ENCODE data around the gene CTSZ.

Gene CTSZ

DNA sequence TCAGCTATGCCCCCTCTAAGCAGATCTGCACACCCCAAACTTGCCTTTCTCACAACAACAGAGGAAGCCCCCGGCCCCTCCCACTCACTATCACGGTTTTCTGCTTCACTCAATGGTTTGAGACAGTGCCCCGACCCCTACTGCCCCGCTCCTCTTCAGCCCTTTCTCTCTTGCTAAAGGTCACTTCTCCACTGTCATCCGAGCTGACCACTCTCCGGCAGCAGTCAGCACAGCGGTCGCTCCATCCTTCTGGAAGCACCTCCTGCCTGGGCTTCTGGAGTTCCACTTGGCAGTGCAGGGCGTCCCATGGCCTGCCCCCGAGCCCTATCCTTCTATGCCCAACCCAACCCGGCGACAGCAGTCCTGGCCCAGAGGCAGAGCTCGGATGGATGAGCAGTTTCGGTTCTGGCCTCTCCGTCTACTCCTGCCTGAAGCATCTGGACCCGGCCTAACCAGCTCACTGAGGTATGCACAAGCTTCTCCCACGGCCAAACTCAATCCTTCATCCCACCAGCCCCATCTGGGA, 4.1 kb downstream of the CTSZ start:
- TF ChIP-seq, protein P1, sequence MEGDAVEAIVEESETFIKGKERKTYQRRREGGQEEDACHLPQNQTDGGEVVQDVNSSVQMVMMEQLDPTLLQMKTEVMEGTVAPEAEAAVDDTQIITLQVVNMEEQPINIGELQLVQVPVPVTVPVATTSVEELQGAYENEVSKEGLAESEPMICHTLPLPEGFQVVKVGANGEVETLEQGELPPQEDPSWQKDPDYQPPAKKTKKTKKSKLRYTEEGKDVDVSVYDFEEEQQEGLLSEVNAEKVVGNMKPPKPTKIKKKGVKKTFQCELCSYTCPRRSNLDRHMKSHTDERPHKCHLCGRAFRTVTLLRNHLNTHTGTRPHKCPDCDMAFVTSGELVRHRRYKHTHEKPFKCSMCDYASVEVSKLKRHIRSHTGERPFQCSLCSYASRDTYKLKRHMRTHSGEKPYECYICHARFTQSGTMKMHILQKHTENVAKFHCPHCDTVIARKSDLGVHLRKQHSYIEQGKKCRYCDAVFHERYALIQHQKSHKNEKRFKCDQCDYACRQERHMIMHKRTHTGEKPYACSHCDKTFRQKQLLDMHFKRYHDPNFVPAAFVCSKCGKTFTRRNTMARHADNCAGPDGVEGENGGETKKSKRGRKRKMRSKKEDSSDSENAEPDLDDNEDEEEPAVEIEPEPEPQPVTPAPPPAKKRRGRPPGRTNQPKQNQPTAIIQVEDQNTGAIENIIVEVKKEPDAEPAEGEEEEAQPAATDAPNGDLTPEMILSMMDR (IDR thresholded peaks at IDR 0.05; ENCODE audit: low read depth, low read length, missing control alignments): no peak
- DNase-seq (ENCODE audit: extremely low read depth, low read depth): no peak
- no peak overlapping the region for H3K4me3 ChIP-seq (replicated peaks; ENCODE audit: low read depth, low read length)

DNA sequence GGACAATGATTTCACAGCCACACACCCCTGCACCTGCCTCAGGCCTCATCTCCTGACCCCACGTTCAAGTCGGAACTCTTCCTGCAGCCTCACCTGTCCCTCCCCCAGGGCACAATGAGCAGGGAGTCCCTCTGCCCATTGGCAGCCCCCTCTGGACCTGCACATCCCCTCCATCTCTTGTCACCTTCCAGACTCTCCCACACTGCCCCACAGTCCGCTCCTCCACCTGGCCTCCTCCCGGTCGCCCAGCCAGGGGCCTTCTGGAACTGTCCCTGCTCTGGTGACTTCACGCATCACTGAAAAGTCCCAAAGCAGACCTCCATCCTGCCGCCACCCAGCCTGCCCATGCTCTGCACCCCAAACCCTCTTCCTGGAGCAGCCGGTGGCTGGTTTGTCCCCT, 4.7 kb downstream of the CTSZ start:
- no peak overlapping the region for H3K4me3 ChIP-seq (replicated peaks; ENCODE audit: low read depth, low read length)
- no peak for DNase-seq (ENCODE audit: extremely low read depth, low read depth)
- TF ChIP-seq, protein P1 (IDR thresholded peaks at IDR 0.05; ENCODE audit: low read depth, low read length, missing control alignments): no peak

DNA sequence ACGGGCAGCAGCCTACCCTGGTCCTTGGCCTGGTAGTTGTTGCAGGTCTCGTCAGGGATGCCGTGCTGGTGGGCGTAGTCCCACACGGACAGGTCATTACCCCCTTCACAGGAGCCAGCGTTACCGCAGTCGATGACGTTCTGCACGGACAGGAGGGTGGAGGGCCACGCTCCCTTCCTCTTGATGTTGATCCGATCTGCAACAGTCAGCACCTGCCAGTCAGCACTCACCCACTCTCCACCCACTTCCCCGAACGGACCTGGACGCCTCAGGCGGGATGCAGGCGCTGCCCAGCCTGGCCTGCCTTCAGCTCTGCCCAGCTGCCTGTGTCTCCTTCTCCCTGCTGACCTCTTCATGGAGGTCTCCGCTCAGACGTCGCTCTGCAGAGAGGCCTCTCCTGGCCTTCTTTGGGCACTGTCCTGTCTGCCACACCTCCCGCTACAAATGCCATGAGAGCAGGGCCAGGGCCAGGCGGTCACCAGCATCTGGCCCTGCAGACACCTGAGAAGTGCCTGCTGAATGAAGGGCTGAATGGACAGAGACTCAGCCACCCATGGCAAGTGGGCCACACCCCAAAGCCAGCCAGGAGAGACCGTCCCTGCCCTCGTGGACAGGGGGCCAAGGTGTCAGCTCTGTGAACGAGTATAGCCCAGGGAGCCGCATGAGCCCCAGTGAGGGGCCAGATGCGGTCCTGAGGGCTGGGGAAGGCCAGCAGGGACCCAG, 5.4 kb downstream of the CTSZ start:
- TF ChIP-seq, protein P1 (IDR thresholded peaks at IDR 0.05; ENCODE audit: low read depth, low read length, missing control alignments): no peak
- DNase-seq (ENCODE audit: extremely low read depth, low read depth): no peak
- no peak overlapping the region for H3K4me3 ChIP-seq (replicated peaks; ENCODE audit: low read depth, low read length)

DNA sequence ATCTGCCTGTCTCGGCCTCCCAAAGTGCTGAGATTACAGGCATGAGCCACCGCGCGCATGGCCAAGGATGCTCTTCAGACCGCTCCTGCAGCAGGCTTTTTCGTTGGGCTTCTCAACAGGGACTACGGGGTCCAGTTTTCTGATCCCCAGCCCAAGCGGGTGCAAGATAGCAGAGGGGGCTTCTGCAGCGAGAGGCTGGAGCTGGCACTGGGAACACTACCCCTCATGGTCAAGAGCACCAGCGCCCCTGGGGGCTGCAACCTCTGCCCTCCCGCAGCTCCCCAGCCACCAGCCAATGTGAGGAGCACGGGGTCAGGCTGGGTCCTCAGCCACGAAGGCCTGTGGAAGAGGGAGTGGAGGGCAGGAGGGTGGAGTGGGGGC, 6.0 kb downstream of the CTSZ start:
- no peak for DNase-seq (ENCODE audit: extremely low read depth, low read depth)
- TF ChIP-seq, protein P1 (IDR thresholded peaks at IDR 0.05; ENCODE audit: low read depth, low read length, missing control alignments): no peak
- H3K4me3 ChIP-seq (replicated peaks; ENCODE audit: low read depth, low read length): no peak overlapping the region

DNA sequence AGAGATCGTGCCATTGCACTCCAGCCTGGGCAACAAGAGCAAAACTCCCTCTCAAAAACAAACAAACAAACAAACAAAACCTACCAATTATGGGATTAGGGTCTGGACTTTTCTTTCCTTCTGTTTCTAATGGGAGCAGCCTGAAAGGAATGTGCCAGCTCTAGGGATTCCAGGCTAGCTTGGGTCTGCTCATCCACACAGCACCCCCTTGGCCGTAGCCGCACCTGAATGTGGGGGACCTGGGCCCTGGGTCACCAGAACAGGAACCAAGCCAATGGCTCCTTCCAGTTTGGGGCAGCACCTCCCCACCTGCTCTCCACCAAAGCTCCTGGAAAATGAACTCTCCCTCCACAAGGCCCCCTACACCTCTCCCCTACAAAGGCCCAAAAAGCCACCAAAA, 6.7 kb downstream of the CTSZ start:
- TF ChIP-seq, protein P1 (IDR thresholded peaks at IDR 0.05; ENCODE audit: low read depth, low read length, missing control alignments): no peak
- H3K4me3 ChIP-seq (replicated peaks; ENCODE audit: low read depth, low read length): no peak overlapping the region
- no peak for DNase-seq (ENCODE audit: extremely low read depth, low read depth)

DNA sequence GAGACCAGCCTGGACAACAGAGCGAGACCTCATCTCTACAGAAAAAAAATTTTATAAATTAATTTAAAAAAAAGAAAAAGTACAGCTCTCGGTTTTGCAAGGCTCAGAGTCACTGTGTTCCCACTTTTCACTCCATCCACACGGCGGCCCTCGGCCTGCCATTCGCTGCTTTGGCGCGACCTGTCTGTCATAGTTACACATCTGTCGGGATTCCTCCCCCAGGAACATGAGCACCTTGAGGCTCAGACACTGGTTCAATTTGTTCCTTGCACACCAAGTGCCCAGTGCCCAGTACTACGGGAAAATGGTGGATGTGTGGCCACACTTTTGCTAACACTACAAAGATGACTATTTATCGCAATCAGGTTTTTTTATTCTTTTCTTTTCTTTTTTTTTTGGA, 8.4 kb downstream of the CTSZ start:
- H3K4me3 ChIP-seq (replicated peaks; ENCODE audit: low read depth, low read length): no peak overlapping the region
- TF ChIP-seq, protein P1 (IDR thresholded peaks at IDR 0.05; ENCODE audit: low read depth, low read length, missing control alignments): no peak
- no peak for DNase-seq (ENCODE audit: extremely low read depth, low read depth)

Measured in HFF-Myc (cell line).